Activated CD4-positive, alpha-beta memory T cell treated with anti-CD3 and anti-CD28 coated beads for 36 hours (primary cell): ENCODE measurements around the gene GMFB. TPM values are rescaled to one million over a fixed set of nuclear protein-coding genes. Genes with fewer than 3 reads are reported as not detected.
"Not testable (repeated sequence)": the region's sequence is repeated elsewhere in the genome, so short reads cannot be mapped to it uniquely, and the experiment has no call there.

Experiments
- CTCF ChIA-PET: fragments of 350-600 bp; sonication (Branson Sonifier 250); formaldehyde crosslinking; loops from one replicate; lab custom pipeline; 2021; ENCODE audit warnings: antibody characterized with exemption, inconsistent platforms; lab: Charles Lee
- POLR2A ChIA-PET: fragments of 350-600 bp; sonication (Branson Sonifier 250); formaldehyde crosslinking; loops from one replicate; lab custom pipeline; 2021; ENCODE audit warnings: antibody characterized with exemption; lab: Charles Lee
- DNase-seq: peaks from one replicate; pipeline ENCODE4 v3.0.0-alpha.2; 2020
- H3K27ac Mint-ChIP-seq: one replicate; pipeline ENCODE4 v1.8.0; 2021; ENCODE audit warnings: mixed read lengths
- H3K27me3 Mint-ChIP-seq: one replicate; pipeline ENCODE4 v1.8.0; 2021; ENCODE audit warnings: mixed read lengths
- H3K36me3 Mint-ChIP-seq: one replicate; pipeline ENCODE4 v1.8.0; 2021; ENCODE audit warnings: mixed read lengths
- H3K4me1 Mint-ChIP-seq: one replicate; pipeline ENCODE4 v1.8.0; 2021; ENCODE audit warnings: low read depth, mixed read lengths
- H3K4me3 Mint-ChIP-seq: one replicate; pipeline ENCODE4 v1.8.0; 2021; ENCODE audit warnings: mild to moderate bottlenecking, mixed read lengths
- H3K9me3 Mint-ChIP-seq: one replicate; pipeline ENCODE4 v1.8.0; 2021; ENCODE audit warnings: mixed read lengths
- intact Hi-C: fragments of 100-400 bp; cut with micrococcal nuclease; formaldehyde crosslinking; loops from one replicate; pipeline ENCODE4 v1.15.1; 2023
- total RNA-seq, 2 experiments: library from RNA; stranded (reverse); gene quantifications; one replicate each; pipeline ENCODE4 v1.2.3, GENCODE V29; 2021

Gene GMFB
- total RNA-seq, 2 experiments from 2014 or later, result 39.0 to 43.6 TPM

- ChIA-PET POLR2A (no interaction called here), CTCF (no interaction called here)
- Mint-ChIP-seq H3K4me1 (peaks cover 8% of the 10 kb centered on the region), H3K4me3 (no peak overlapping the region), H3K9me3 (no peaks in the 10 kb centered on the region), H3K36me3 (peaks cover 34% of the 10 kb centered on the region), H3K27ac (peak overlapping the region; percentile 49), H3K27me3 (no peaks in the 10 kb centered on the region)
- DNase-seq, result no peak
- intact Hi-C loops, result no loop called here
These were observed 13.4 kb downstream of the GMFB start for GRCh38 chr14:54475187-54475899.

GRCh38 chr14:54474232-54474793, 14.5 kb downstream of the GMFB start:
- intact Hi-C loops, result no loop called here
- no peak overlapping the region for H3K4me3 Mint-ChIP-seq
- ChIA-PET POLR2A (no interaction called here), CTCF (interaction anchor here (0.6 kb wide), 1 partner anchor 112 kb away, joined by 3 read pairs; no protein-coding TSS in a partner anchor)
- no peaks in the 10 kb centered on the region for H3K27me3 Mint-ChIP-seq
- peaks cover 8% of the 10 kb centered on the region for H3K4me1 Mint-ChIP-seq
- H3K36me3 Mint-ChIP-seq, result peaks cover 31% of the 10 kb centered on the region
- no peak overlapping the region for H3K27ac Mint-ChIP-seq
- H3K9me3 Mint-ChIP-seq, result no peaks in the 10 kb centered on the region
- no peak for DNase-seq

DNA sequence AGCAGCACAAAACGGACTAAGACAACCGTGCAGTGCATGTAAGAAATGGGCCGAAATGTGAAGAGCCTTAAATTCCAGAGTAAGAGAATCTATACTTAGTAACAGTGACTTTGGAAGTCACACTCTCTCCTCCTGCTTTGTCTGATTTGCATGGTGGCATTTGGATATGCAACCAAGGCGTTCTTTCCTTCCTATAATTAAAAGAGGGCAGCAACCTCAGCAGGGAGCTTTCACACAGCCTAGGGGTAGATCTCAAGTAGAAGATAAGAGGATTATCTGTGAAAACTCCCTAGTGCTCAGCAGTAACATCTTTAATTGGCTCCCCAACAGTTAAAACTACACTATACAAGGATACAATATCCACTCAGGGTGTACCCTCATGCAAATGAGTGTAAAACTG, 16.5 kb downstream of the GMFB start:
- Mint-ChIP-seq H3K4me1 (peaks cover 8% of the 10 kb centered on the region), H3K36me3 (peaks cover 34% of the 10 kb centered on the region)
- POLR2A ChIA-PET, result no interaction called here

GRCh38 chr14:54471641-54472040, 17.1 kb downstream of the GMFB start:
- DNase-seq, result no peak
- peaks cover 5% of the 10 kb centered on the region for H3K4me1 Mint-ChIP-seq
- no peak overlapping the region for H3K4me3 Mint-ChIP-seq
- H3K27me3 Mint-ChIP-seq, result no peaks in the 10 kb centered on the region
- peaks cover 16% of the 10 kb centered on the region for H3K9me3 Mint-ChIP-seq
- CTCF ChIA-PET, result interaction anchor here (0.9 kb wide), 1 partner anchor 124 kb away, joined by 3 read pairs; no protein-coding TSS in a partner anchor
- no peak overlapping the region for H3K27ac Mint-ChIP-seq
- intact Hi-C loops, result no loop called here
- H3K36me3 Mint-ChIP-seq, result peaks cover 33% of the 10 kb centered on the region
- POLR2A ChIA-PET, result no interaction called here

More for the DNA sequence above, 16.5 kb downstream of the GMFB start:
- H3K27ac Mint-ChIP-seq, result no peak overlapping the region
- DNase-seq, result no peak
- H3K9me3 Mint-ChIP-seq, result peaks cover 10% of the 10 kb centered on the region
- no peaks in the 10 kb centered on the region for H3K27me3 Mint-ChIP-seq
- CTCF ChIA-PET, result interaction anchor here (0.9 kb wide), 1 partner anchor 124 kb away, joined by 3 read pairs; no protein-coding TSS in a partner anchor
- intact Hi-C loops, result no loop called here
- H3K4me3 Mint-ChIP-seq, result no peak overlapping the region

GRCh38 chr14:54470701-54471100, 18.1 kb downstream of the GMFB start:
- CTCF ChIA-PET, result no interaction called here
- peaks cover 16% of the 10 kb centered on the region for H3K9me3 Mint-ChIP-seq
- no peak overlapping the region for H3K4me3 Mint-ChIP-seq
- H3K27ac Mint-ChIP-seq, result no peak overlapping the region
- H3K36me3 Mint-ChIP-seq, result peaks cover 29% of the 10 kb centered on the region
- intact Hi-C loops, result no loop called here
- POLR2A ChIA-PET, result no interaction called here
- H3K4me1 Mint-ChIP-seq, result peaks cover 2% of the 10 kb centered on the region
- no peak for DNase-seq
- H3K27me3 Mint-ChIP-seq, result no peaks in the 10 kb centered on the region

- Mint-ChIP-seq H3K36me3 (peaks cover 24% of the 10 kb centered on the region), H3K4me3 (no peak overlapping the region), H3K9me3 (peaks cover 16% of the 10 kb centered on the region), H3K27me3 (no peaks in the 10 kb centered on the region), H3K4me1 (peaks cover 5% of the 10 kb centered on the region), H3K27ac (no peak overlapping the region)
- DNase-seq, result no peak
- POLR2A ChIA-PET, result no interaction called here
- CTCF ChIA-PET, result no interaction called here
- intact Hi-C loops, result no loop called here
These were observed 21.5 kb downstream of the GMFB start for GRCh38 chr14:54467280-54467679.

GRCh38 chr14:54465654-54466053, 23.1 kb downstream of the GMFB start:
- CTCF ChIA-PET, result no interaction called here
- DNase-seq, result no peak
- Mint-ChIP-seq H3K9me3 (peaks cover 16% of the 10 kb centered on the region), H3K4me3 (no peak overlapping the region), H3K27me3 (no peaks in the 10 kb centered on the region), H3K4me1 (peaks cover 12% of the 10 kb centered on the region), H3K27ac (no peak overlapping the region), H3K36me3 (peaks cover 19% of the 10 kb centered on the region)
- intact Hi-C loops, result no loop called here
- POLR2A ChIA-PET, result no interaction called here

GRCh38 chr14:54462048-54462447, 26.7 kb downstream of the GMFB start:
- H3K27me3 Mint-ChIP-seq, result no peaks in the 10 kb centered on the region
- no peak for DNase-seq
- intact Hi-C loops, result no loop called here
- H3K4me1 Mint-ChIP-seq, result peaks cover 12% of the 10 kb centered on the region
- H3K4me3 Mint-ChIP-seq, result no peak overlapping the region
- peaks cover 11% of the 10 kb centered on the region for H3K36me3 Mint-ChIP-seq
- H3K9me3 Mint-ChIP-seq, result peaks cover 20% of the 10 kb centered on the region
- ChIA-PET POLR2A (interaction anchor here (0.7 to 1.2 kb wide), 2 partner anchors 24 to 27 kb away, joined by 3 read pairs; no protein-coding TSS in a partner anchor), CTCF (no interaction called here)
- H3K27ac Mint-ChIP-seq, result peak overlapping the region; percentile 38

DNA sequence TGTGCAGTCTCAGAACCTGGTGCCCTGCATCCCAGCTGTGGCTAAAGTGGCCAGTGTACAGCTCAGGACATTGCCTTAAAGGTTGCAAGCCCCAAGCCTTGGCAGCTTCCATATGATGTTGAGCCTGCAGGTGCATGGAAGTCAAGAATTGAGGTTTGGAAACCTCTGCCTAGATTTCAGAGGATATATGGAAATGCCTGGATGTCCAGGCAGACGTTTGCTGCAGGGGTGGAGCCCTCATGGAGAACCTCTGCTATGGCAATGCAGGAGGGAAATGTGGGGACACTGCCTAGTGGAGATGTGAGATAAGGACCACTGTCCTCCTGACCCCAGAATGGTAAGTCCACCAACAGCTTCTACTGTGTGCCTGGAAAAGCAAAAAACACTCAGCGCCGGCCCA, 29.7 kb downstream of the GMFB start:
- peaks cover 12% of the 10 kb centered on the region for H3K4me1 Mint-ChIP-seq
- H3K4me3 Mint-ChIP-seq, result no peak overlapping the region
- no peaks in the 10 kb centered on the region for H3K27me3 Mint-ChIP-seq
- DNase-seq, result no peak
- ChIA-PET POLR2A (no interaction called here), CTCF (no interaction called here)
- peaks cover 11% of the 10 kb centered on the region for H3K36me3 Mint-ChIP-seq
- peaks cover 17% of the 10 kb centered on the region for H3K9me3 Mint-ChIP-seq
- H3K27ac Mint-ChIP-seq, result no peak overlapping the region
- intact Hi-C loops, result no loop called here

GRCh38 chr14:54458536-54458935, 30.2 kb downstream of the GMFB start:
- Mint-ChIP-seq H3K36me3 (peaks cover 11% of the 10 kb centered on the region), H3K9me3 (peaks cover 17% of the 10 kb centered on the region), H3K4me1 (peaks cover 12% of the 10 kb centered on the region)
- DNase-seq, H3K27ac Mint-ChIP-seq, H3K4me3 Mint-ChIP-seq, H3K27me3 Mint-ChIP-seq, CTCF ChIA-PET, intact Hi-C loops, POLR2A ChIA-PET: not testable (repeated sequence)

DNA sequence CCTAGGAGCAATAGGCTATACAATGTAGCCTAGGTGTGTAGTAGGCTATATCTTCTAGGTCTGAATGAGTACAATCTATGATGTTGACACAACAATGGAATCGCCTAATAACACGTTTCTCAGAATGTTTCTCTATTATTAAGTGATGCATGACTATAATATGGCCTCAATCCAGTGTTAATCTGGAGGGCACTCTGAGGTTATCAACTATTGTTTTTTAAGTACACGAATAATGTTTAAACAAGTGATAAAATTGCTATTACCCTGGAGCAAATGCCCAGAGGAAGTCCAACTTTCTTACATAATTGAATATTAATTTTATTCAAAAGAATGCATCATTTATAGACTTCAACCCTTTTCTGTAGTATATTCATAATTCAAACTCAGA, 31.2 kb downstream of the GMFB start:
- H3K27ac Mint-ChIP-seq, result no peak overlapping the region
- no peaks in the 10 kb centered on the region for H3K27me3 Mint-ChIP-seq
- no peak for DNase-seq
- H3K4me1 Mint-ChIP-seq, result peaks cover 9% of the 10 kb centered on the region
- intact Hi-C loops, result no loop called here
- peaks cover 11% of the 10 kb centered on the region for H3K36me3 Mint-ChIP-seq
- peaks cover 17% of the 10 kb centered on the region for H3K9me3 Mint-ChIP-seq
- H3K4me3 Mint-ChIP-seq, result no peak overlapping the region
- CTCF ChIA-PET, result no interaction called here
- POLR2A ChIA-PET, result no interaction called here

- H3K27me3 Mint-ChIP-seq, intact Hi-C loops, CTCF ChIA-PET, POLR2A ChIA-PET, H3K27ac Mint-ChIP-seq, DNase-seq, H3K4me1 Mint-ChIP-seq, H3K4me3 Mint-ChIP-seq: not testable (repeated sequence)
- peaks cover 17% of the 10 kb centered on the region for H3K9me3 Mint-ChIP-seq
- peaks cover 11% of the 10 kb centered on the region for H3K36me3 Mint-ChIP-seq
These were observed 31.8 kb downstream of the GMFB start for GRCh38 chr14:54456820-54457608.
